Spinal cord (tissue), 10 donors: ENCODE measurements around the gene MAP4K3. TPM values are rescaled to one million over a fixed set of nuclear protein-coding genes. Genes with fewer than 3 reads are reported as not detected.

Source experiments
- DNase-seq, 6 donors: peaks; one replicate each; pipeline versions ENCODE4 v3.0.0 to v3.0.0-alpha.2; 2013 to 2015; ENCODE audit warnings: low spot score in 6 of 6, low read depth in 4 of 6
- H3K27ac ChIP-seq: one replicate; pipeline ENCODE4 v1.5.1; 2013; ENCODE audit warnings: low read depth, low read length, control low read depth
- H3K27me3 ChIP-seq: one replicate; pipeline ENCODE4 v1.6.1; 2013; ENCODE audit warnings: low read length; ENCODE audit not compliant: control insufficient read depth, insufficient read depth
- H3K36me3 ChIP-seq: one replicate; pipeline ENCODE4 v1.6.1; 2013; ENCODE audit warnings: low read length; ENCODE audit not compliant: control insufficient read depth, insufficient read depth
- H3K4me1 ChIP-seq: one replicate; pipeline ENCODE4 v1.6.1; 2013; ENCODE audit warnings: low read length; ENCODE audit not compliant: control insufficient read depth, insufficient read depth
- H3K4me3 ChIP-seq: one replicate; pipeline ENCODE4 v1.5.1; 2013; ENCODE audit warnings: low read depth, low read length, control low read depth
- H3K9me3 ChIP-seq: one replicate; pipeline ENCODE4 v1.6.1; 2013; ENCODE audit warnings: low read length; ENCODE audit not compliant: control insufficient read depth, insufficient read depth
- WGBS: methylation state at CpG from one replicate; pipeline ENCODE4 v1.1.5; 2013; ENCODE audit warnings: missing lambda C conversion rate; ENCODE audit not compliant: insufficient coverage; 5-methylcytosine and 5-hydroxymethylcytosine counted together
- polyA plus RNA-seq, 2 donors: library from polyadenylated mRNA; unstranded; fragments of 120-200 nt; gene quantifications; one replicate each; pipeline ENCODE4 v1.2.1, GENCODE V29; 2013; ENCODE audit not compliant: insufficient read length in 2 of 2
- total RNA-seq, 2 donors: library from RNA; depleted of rRNA in 1 of 2; stranded (reverse); fragments of 120-200 nt in 1 of 2; fragments of >200 nt in 1 of 2; gene quantifications; one replicate each; pipeline versions ENCODE4 v1.2.3 to v1.2.4, GENCODE V29; 2013 to 2014
- donor health status: healthy.

The MAP4K3 gene
- total and polyA plus RNA-seq, 4 donors, result 48.0 to 88.9 (median 58.9) TPM

DNA sequence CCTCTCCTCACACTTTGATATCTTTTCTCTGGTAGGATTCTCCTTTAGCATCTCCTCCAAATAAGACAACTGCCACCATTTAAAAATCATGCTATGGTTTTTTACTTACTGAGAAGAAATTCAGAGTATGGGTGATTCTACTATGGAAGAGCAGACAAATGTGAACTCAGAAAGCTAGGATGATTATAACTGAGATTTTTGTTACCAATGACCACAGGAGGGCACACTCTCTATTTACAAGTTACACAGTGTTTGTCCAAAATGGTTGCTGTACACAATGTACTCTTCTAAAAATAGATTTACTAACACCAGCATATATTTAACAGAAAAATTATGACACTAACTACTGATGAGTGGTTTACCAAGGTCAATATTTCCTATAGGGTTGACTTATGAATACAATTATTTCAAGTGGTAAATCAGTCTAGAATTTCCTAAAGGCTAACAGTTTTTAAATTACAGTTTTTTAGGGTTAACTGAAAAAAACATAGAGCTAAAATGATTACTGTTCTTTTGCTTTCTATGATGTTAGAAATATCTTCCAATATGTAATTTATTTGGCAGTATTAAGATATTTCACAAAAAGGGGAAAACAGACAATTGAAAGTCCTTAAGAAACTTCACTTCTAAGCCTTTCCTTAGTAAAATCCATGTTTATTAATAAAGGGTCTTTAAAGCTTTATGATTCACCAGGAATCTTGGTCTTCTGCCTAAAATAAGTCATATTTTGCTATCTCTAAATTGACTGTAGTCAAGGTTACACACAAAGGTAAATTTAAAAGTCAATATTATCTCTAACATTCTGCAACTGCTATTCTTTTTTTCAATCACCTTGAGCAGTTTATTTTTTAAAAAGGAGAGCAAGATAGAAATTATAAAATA is 57.2 kb downstream of the MAP4K3 start:
- H3K4me1 ChIP-seq, result no peaks in the 10 kb centered on the region
- no peak overlapping the region for H3K4me3 ChIP-seq
- no peaks in the 10 kb centered on the region for H3K27me3 ChIP-seq
- no peaks in the 10 kb centered on the region for H3K9me3 ChIP-seq
- peak; percentile 24 to 90 (median 50) for DNase-seq
- no peaks in the 10 kb centered on the region for H3K36me3 ChIP-seq
- H3K27ac ChIP-seq, result no peak overlapping the region

- Histone ChIP-seq H3K27me3 (no peaks in the 10 kb centered on the region), H3K4me1 (no peaks in the 10 kb centered on the region), H3K9me3 (no peaks in the 10 kb centered on the region), H3K27ac (no peak overlapping the region), H3K36me3 (no peaks in the 10 kb centered on the region), H3K4me3 (no peak overlapping the region)
- no CpG with 5 or more reads among the region's 1 CpG for WGBS
- DNase-seq, result no peak
Observed at GRCh38 chr2:39378968-39379367, 58.1 kb downstream of the MAP4K3 start.

- Histone ChIP-seq H3K4me3 (no peak overlapping the region), H3K27ac (peak overlapping the region; percentile 1), H3K4me1 (no peaks in the 10 kb centered on the region), H3K27me3 (no peaks in the 10 kb centered on the region), H3K36me3 (no peaks in the 10 kb centered on the region), H3K9me3 (peaks cover 3% of the 10 kb centered on the region)
- 83% methylated on average over 1 of the region's 2 CpGs for WGBS
- DNase-seq, result no peak
Observed at GRCh38 chr2:39377226-39377939, 59.7 kb downstream of the MAP4K3 start.

GRCh38 chr2:39375917-39376316 is 61.2 kb downstream of the MAP4K3 start:
- no CpG with 5 or more reads among the region's 2 CpGs for WGBS

GRCh38 chr2:39373181-39373802 is 63.8 kb downstream of the MAP4K3 start:
- DNase-seq, result no peak
- Histone ChIP-seq H3K4me1 (no peaks in the 10 kb centered on the region), H3K36me3 (no peaks in the 10 kb centered on the region), H3K27ac (no peak overlapping the region), H3K27me3 (no peaks in the 10 kb centered on the region), H3K9me3 (peaks cover 8% of the 10 kb centered on the region), H3K4me3 (no peak overlapping the region)
- no CpG with 5 or more reads among the region's 2 CpGs for WGBS

More at GRCh38 chr2:39375917-39376316, 61.2 kb downstream of the MAP4K3 start:
- H3K27me3 ChIP-seq, result no peaks in the 10 kb centered on the region
- no peak for DNase-seq
- no peak overlapping the region for H3K4me3 ChIP-seq
- no peaks in the 10 kb centered on the region for H3K4me1 ChIP-seq
- no peaks in the 10 kb centered on the region for H3K36me3 ChIP-seq
- no peak overlapping the region for H3K27ac ChIP-seq
- peaks cover 8% of the 10 kb centered on the region for H3K9me3 ChIP-seq

- no peaks in the 10 kb centered on the region for H3K36me3 ChIP-seq
- no CpG with 5 or more reads among the region's 2 CpGs for WGBS
- H3K4me3 ChIP-seq, result no peak overlapping the region
- no peaks in the 10 kb centered on the region for H3K4me1 ChIP-seq
- H3K9me3 ChIP-seq, result peaks cover 8% of the 10 kb centered on the region
- no peak for DNase-seq
- no peaks in the 10 kb centered on the region for H3K27me3 ChIP-seq
- no peak overlapping the region for H3K27ac ChIP-seq
Observed at GRCh38 chr2:39370101-39370500, 67.0 kb downstream of the MAP4K3 start.

DNA sequence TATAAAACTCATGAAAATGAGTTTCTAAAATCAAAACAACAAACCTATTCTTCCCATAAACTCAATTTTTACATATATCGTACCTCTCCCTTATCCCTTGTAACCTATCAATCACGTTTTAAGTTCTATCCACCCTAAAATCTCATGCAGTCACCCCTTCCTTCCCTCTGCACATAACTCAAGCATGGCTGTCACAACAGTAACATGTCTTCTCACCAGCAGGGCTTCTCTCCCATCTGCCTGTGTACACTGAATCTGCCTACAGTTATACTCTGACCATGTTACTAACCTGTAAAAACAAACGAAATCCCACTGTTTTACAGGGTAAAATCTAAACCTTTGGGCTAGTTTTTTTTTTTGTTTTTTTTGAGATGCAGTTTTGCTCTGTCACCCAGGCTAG is 68.2 kb downstream of the MAP4K3 start:
- H3K4me1 ChIP-seq, result no peaks in the 10 kb centered on the region
- no peaks in the 10 kb centered on the region for H3K36me3 ChIP-seq
- 83% methylated on average over 2 of the region's 3 CpGs for WGBS
- H3K27me3 ChIP-seq, result no peaks in the 10 kb centered on the region
- H3K9me3 ChIP-seq, result peaks cover 8% of the 10 kb centered on the region
- H3K27ac ChIP-seq, result no peak overlapping the region
- H3K4me3 ChIP-seq, result no peak overlapping the region
- DNase-seq, result no peak

DNA sequence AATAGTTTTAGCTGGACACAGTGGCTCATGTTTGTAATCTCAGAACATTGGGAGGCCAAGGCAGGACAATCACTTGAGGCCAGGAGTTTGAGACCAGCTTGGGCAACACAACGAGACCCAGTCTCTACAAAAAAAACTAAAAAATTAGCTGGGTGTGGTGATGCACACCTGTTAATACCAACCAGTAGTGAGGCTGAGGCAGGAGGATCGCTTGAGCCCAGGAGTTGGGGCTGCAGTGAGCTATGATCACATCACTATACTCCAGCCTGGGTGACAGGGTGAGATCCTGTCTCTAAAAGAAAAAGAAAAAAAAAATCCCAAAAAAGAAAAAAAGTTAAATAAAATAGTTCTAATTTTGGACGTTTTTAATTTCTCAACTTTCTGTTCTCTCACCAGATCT is 68.7 kb downstream of the MAP4K3 start:
- H3K27ac ChIP-seq, result no peak overlapping the region
- no peaks in the 10 kb centered on the region for H3K4me1 ChIP-seq
- H3K9me3 ChIP-seq, result peaks cover 8% of the 10 kb centered on the region
- H3K36me3 ChIP-seq, result no peaks in the 10 kb centered on the region
- H3K27me3 ChIP-seq, result no peaks in the 10 kb centered on the region
- no peak for DNase-seq
- no CpG with 5 or more reads among the region's 3 CpGs for WGBS
- H3K4me3 ChIP-seq, result no peak overlapping the region

DNA sequence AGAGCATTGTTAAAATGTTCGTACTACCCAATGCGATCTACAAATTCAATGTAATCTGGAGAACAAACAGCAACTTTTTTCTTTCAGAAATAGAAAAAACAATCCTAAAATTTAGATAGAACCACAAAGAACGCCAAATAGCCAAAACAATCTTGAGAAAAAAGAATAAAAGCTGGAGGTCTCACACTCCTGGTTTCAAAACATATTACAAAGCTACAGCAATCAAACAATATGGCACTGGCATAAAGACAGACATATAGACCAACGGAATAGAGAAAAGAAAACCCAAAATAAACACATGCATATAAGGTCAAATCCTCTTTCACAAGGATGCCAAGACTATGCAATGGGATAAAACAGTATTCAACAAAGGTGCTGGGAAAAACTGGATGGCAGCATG is 74.5 kb downstream of the MAP4K3 start:
- Histone ChIP-seq H3K9me3 (peaks cover 20% of the 10 kb centered on the region), H3K4me3 (no peak overlapping the region), H3K27me3 (no peaks in the 10 kb centered on the region), H3K27ac (no peak overlapping the region), H3K36me3 (peaks cover 3% of the 10 kb centered on the region), H3K4me1 (no peaks in the 10 kb centered on the region)
- DNase-seq, result no peak
- WGBS, result 90% methylated on average over 3 of the region's 4 CpGs
